Effector memory CD8-positive, alpha-beta T cell (primary cell): ENCODE data around the gene PNISR.

Experiments used
- ATAC-seq: fragments of 150-1000 bp; cut with Tn5 transposase; replicated peaks from 2 replicates; pipeline ENCODE4 v1.10.0; 2021; ENCODE audit warnings: mild to moderate bottlenecking, moderate library complexity
- DNase-seq, 3 experiments: peaks; one replicate each; pipeline ENCODE4 v3.0.0; 2021
- H3K27ac Mint-ChIP-seq, 2 donors: one replicate each; pipeline ENCODE4 v1.8.0; 2022; ENCODE audit warnings: mild to moderate bottlenecking in 2 of 2, mixed read lengths in 2 of 2, moderate library complexity in 2 of 2
- H3K27me3 Mint-ChIP-seq, 2 donors: one replicate each; pipeline ENCODE4 v1.8.0; 2022; ENCODE audit warnings: mixed read lengths in 2 of 2
- H3K36me3 Mint-ChIP-seq: one replicate; pipeline ENCODE4 v1.8.0; 2022; ENCODE audit warnings: mild to moderate bottlenecking, moderate library complexity, mixed read lengths; ENCODE audit not compliant: insufficient read depth
- H3K4me1 Mint-ChIP-seq, 2 donors: one replicate each; pipeline ENCODE4 v1.8.0; 2022; ENCODE audit warnings: low read depth in 2 of 2, mixed read lengths in 2 of 2
- H3K4me3 Mint-ChIP-seq, 2 donors: one replicate each; pipeline ENCODE4 v1.8.0; 2022; ENCODE audit warnings: mild to moderate bottlenecking in 2 of 2, mixed read lengths in 2 of 2, moderate library complexity in 2 of 2
- H3K9me3 Mint-ChIP-seq, 2 donors: one replicate each; pipeline ENCODE4 v1.8.0; 2022; ENCODE audit warnings: mixed read lengths in 2 of 2

PNISR gene

GRCh38 chr6:99424022-99424421, 1.1 kb downstream of the PNISR start:
- peak overlapping the region; percentile 23 to 97 for H3K27ac Mint-ChIP-seq
- no peak for DNase-seq

GRCh38 chr6:99422912-99423311, 2.2 kb downstream of the PNISR start:
- Mint-ChIP-seq H3K36me3 (peaks cover 40% of the 10 kb centered on the region), H3K4me1 (peaks cover 45 to 68% of the 10 kb centered on the region in 2 donors), H3K4me3 (peak overlapping the region; percentile 92), H3K27ac (peak overlapping the region; percentile 26 to 58), H3K27me3 (no peaks in the 10 kb centered on the region), H3K9me3 (no peaks in the 10 kb centered on the region)
- ATAC-seq (no peak), DNase-seq (no peak)

More at GRCh38 chr6:99424022-99424421, 1.1 kb downstream of the PNISR start:
- peaks cover 36% of the 10 kb centered on the region for H3K36me3 Mint-ChIP-seq
- peaks cover 43 to 67% of the 10 kb centered on the region in 2 donors for H3K4me1 Mint-ChIP-seq
- ATAC-seq = no peak
- peak overlapping the region; percentile 92 for H3K4me3 Mint-ChIP-seq
- H3K9me3 Mint-ChIP-seq = no peaks in the 10 kb centered on the region
- H3K27me3 Mint-ChIP-seq = no peaks in the 10 kb centered on the region

GRCh38 chr6:99416892-99417767, 8.0 kb downstream of the PNISR start:
- Mint-ChIP-seq H3K36me3 (peaks cover 37% of the 10 kb centered on the region), H3K27ac (no peak overlapping the region), H3K27me3 (no peaks in the 10 kb centered on the region), H3K9me3 (no peaks in the 10 kb centered on the region), H3K4me1 (peaks cover 36 to 53% of the 10 kb centered on the region in 2 donors), H3K4me3 (peak overlapping the region; percentile 68 to 74)
- ATAC-seq (peak; percentile 74), DNase-seq (no peak)

DNA sequence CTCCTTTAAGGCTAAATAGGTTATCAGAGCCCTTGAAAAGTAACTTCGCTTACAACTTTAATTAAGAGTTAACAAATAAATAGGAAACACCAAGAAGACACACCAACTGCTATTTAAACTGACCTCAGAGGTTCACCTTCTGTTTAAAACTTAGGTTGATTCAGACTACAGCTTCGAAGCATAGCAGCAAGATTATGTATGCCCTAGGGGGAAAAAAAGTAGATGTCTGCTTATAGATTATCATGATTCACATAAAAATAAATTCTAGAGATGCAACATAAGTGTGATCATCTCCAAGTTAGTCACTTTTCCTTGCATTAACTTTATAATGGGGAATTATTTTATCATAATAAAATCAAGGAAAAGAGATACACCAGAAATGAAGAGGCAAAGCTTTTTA, 8.9 kb downstream of the PNISR start:
- Mint-ChIP-seq H3K4me1 (peaks cover 32 to 49% of the 10 kb centered on the region in 2 donors), H3K27me3 (no peaks in the 10 kb centered on the region), H3K27ac (no peak overlapping the region), H3K9me3 (no peaks in the 10 kb centered on the region), H3K4me3 (peak overlapping the region in 1 of 2 donors; percentile 49), H3K36me3 (peaks cover 43% of the 10 kb centered on the region)
- ATAC-seq (no peak), DNase-seq (no peak)

- DNase-seq (no peak), ATAC-seq (no peak)
- Mint-ChIP-seq H3K4me3 (peak overlapping the region in 1 of 2 donors; percentile 31), H3K27me3 (no peaks in the 10 kb centered on the region), H3K36me3 (peaks cover 51% of the 10 kb centered on the region), H3K27ac (peak overlapping the region in 1 of 2 donors; percentile 46), H3K9me3 (no peaks in the 10 kb centered on the region), H3K4me1 (peaks cover 28 to 42% of the 10 kb centered on the region in 2 donors)
Observed at GRCh38 chr6:99415446-99415845, 9.7 kb downstream of the PNISR start.

- Mint-ChIP-seq H3K27ac (peak overlapping the region; percentile 35 to 55), H3K27me3 (no peaks in the 10 kb centered on the region), H3K4me3 (no peak overlapping the region), H3K4me1 (peaks cover 16 to 31% of the 10 kb centered on the region in 2 donors), H3K36me3 (peaks cover 67% of the 10 kb centered on the region), H3K9me3 (no peaks in the 10 kb centered on the region)
- ATAC-seq = no peak
- DNase-seq = no peak
Observed at GRCh38 chr6:99412065-99412464, 13.0 kb downstream of the PNISR start.

GRCh38 chr6:99409672-99410071, 15.4 kb downstream of the PNISR start:
- Mint-ChIP-seq H3K4me1 (peaks cover 12 to 18% of the 10 kb centered on the region in 2 donors), H3K4me3 (no peak overlapping the region), H3K36me3 (peaks cover 91% of the 10 kb centered on the region), H3K27ac (peak overlapping the region in 1 of 2 donors; percentile 6), H3K27me3 (no peaks in the 10 kb centered on the region), H3K9me3 (no peaks in the 10 kb centered on the region)
- DNase-seq (no peak), ATAC-seq (no peak)

DNA sequence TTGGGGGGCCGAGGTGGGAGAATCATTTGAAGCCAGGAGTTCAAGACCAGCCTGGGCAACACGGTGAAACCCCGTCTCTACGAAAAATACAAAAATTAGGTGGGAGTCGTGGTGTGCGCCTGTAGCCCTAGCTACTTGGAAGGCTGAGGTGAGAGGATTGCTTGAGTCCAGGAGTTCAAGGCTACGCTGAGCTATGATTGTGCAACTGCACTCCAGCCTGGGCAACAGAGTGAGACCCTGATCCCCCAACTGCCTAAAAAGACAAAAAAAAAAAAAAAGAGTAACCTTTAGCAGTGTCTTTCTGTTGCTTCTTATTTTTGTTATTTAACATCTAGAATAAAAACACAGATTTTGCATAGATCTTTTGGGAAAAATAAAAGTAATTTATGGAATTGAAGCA, 18.0 kb downstream of the PNISR start:
- H3K36me3 Mint-ChIP-seq = peaks cover 97% of the 10 kb centered on the region

DNA sequence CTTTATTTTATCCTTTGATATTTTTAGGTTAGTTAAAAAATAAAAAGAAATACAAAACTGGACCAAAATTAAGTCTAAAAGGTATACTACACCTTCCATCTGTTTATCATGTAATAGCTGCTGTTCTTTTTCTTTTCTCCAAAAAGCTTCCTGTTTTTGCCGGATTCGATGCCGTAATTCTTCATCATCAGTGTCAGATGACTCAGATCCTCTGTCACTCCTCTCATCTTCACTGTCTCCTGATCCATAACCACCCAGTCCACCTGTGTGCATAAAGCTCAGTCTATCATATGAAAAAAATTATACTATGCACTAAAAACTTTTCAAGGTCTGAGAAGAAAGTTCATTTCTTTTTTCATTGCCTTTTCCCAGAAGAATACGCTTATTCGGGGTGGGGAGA, 22.7 kb downstream of the PNISR start:
- Mint-ChIP-seq H3K36me3 (peaks cover 89% of the 10 kb centered on the region), H3K27me3 (no peaks in the 10 kb centered on the region), H3K27ac (no peak overlapping the region), H3K4me3 (no peak overlapping the region), H3K9me3 (no peaks in the 10 kb centered on the region), H3K4me1 (peaks cover 0 to 3% of the 10 kb centered on the region in 2 donors)
- DNase-seq (no peak), ATAC-seq (no peak)

More for the DNA sequence above, 18.0 kb downstream of the PNISR start:
- no peak for DNase-seq
- H3K9me3 Mint-ChIP-seq = no peaks in the 10 kb centered on the region
- ATAC-seq = no peak
- peaks cover 3 to 14% of the 10 kb centered on the region in 2 donors for H3K4me1 Mint-ChIP-seq
- no peaks in the 10 kb centered on the region for H3K27me3 Mint-ChIP-seq
- H3K27ac Mint-ChIP-seq = peak overlapping the region in 1 of 2 donors; percentile 8
- no peak overlapping the region for H3K4me3 Mint-ChIP-seq

DNA sequence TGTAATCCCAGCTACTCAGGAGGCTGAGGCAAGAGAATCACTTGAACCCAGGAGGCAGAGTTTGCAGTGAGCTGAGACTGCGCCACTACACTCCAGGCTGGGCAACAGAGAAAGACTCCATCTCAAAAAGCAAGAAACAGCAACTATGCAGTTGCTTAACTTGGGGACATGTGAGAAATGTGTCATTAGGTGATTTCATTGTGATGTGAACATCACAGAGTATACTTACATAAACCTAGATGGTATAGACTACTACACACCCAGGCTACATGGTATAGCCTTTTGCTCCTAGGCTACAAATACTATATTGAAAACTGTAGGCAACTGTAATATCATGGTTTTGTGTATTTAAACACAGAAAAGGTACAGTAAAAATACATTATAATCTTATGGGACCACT, 27.8 kb downstream of the PNISR start:
- peaks cover 6 to 17% of the 10 kb centered on the region in 2 donors for H3K4me1 Mint-ChIP-seq
- no peak for ATAC-seq

DNA sequence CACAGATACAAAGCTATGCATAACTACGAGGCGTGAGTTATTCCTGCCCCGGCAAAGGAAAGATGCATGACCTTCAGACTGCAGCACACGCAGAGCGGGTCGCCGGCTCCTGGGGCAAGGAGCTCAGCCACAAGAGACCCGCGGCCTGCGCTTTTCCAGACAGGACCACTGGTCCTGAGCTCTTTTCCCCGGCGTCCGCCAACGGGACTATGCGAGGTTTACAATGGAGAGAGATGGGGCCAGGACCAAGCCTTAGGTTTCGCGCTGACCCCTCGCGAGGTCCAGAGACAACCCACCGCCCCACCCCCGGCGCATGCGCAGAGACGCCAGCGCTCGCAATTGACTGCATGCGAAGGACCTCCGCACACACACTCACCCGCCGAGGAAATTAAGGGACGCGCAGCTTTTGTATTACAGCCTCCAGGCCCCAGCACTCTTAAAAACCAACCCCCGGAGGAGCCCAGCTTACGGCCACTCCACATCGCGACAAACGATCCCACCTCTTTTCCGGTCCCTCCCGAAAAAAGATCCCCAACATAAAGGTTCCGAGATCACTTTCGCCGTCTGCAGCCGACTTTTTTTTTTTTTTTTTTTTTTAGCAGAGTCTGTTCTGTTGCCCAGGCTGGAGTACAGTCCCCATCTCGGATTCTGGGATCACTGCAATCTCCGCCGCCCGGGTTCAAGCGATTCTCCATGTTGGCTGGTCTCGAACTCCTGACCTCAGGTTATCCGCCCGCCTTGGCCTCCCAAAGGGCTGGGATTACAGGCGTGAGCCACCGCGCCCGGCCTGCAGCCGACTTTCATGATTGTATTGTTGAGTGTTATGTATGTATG, 31.2 kb downstream of the PNISR start, which contains the start of gene COQ3:
COQ3 (minus strand) TSS at position 498 of the 834 bp plus-strand sequence; CDS start at position 482, 16 bp downstream.
- peak within 1 kb of the TSS; percentile 91 to 94 for H3K4me3 Mint-ChIP-seq
- peaks cover 6 to 20% of the 10 kb centered on the region in 2 donors for H3K4me1 Mint-ChIP-seq
- H3K36me3 Mint-ChIP-seq = peaks cover 25% of the 10 kb centered on the region
- ATAC-seq = peak; percentile 76
- H3K9me3 Mint-ChIP-seq = no peaks in the 10 kb centered on the region
- H3K27me3 Mint-ChIP-seq = no peaks in the 10 kb centered on the region
- H3K27ac Mint-ChIP-seq = peak within 1 kb of the TSS; percentile 91 to 93
- DNase-seq = peak; percentile 40 to 51 (median 45)

More for the DNA sequence above, 27.8 kb downstream of the PNISR start:
- Mint-ChIP-seq H3K9me3 (no peaks in the 10 kb centered on the region), H3K27ac (peak overlapping the region in 1 of 2 donors; percentile 55), H3K4me3 (no peak overlapping the region), H3K27me3 (no peaks in the 10 kb centered on the region), H3K36me3 (peaks cover 55% of the 10 kb centered on the region)
- DNase-seq = no peak

DNA sequence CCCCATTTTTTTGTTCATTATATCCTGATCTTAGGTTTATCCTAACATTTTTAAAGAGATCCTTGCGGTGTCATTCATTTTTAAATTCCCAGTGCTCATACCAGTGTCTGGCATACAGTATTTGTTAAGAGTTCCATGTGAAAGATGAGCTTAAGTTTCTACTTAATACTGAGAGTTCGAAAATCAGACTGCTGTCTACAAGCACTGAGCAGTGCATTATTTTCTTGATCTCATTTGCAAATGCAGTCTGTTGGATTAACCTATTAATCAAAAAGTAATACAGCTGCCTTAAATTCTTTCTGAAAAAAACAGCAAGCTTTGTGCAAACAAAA, 31.8 kb downstream of the PNISR start:
- Mint-ChIP-seq H3K4me1 (peaks cover 6 to 20% of the 10 kb centered on the region in 2 donors), H3K27me3 (no peaks in the 10 kb centered on the region)

GRCh38 chr6:99390896-99391295, 34.2 kb downstream of the PNISR start:
- Mint-ChIP-seq H3K4me1 (peaks cover 8 to 20% of the 10 kb centered on the region in 2 donors), H3K36me3 (peaks cover 9% of the 10 kb centered on the region), H3K9me3 (no peaks in the 10 kb centered on the region), H3K27me3 (no peaks in the 10 kb centered on the region), H3K27ac (no peak overlapping the region), H3K4me3 (no peak overlapping the region)
- ATAC-seq (no peak), DNase-seq (no peak)

More for the DNA sequence above, 31.8 kb downstream of the PNISR start:
- DNase-seq (no peak), ATAC-seq (peak; percentile 10)
- H3K9me3 Mint-ChIP-seq = no peaks in the 10 kb centered on the region
- peak overlapping the region; percentile 91 to 94 for H3K4me3 Mint-ChIP-seq
- peak overlapping the region; percentile 91 to 93 for H3K27ac Mint-ChIP-seq
- H3K36me3 Mint-ChIP-seq = peaks cover 21% of the 10 kb centered on the region
